MM.1S (cell line): ENCODE measurements around the gene CCDC30.

Experiments used
- DNase-seq: peaks from one replicate; pipeline ENCODE4 v3.0.0-alpha.2; 2015
- H2AFZ ChIP-seq: fragments of 300-600 bp; sonication (generic); 2 replicates; pipeline ENCODE4 v1.6.0; 2016; ENCODE audit warnings: antibody characterized with exemption, low read length
- H3F3A ChIP-seq: fragments of 300-600 bp; sonication (generic); 2 replicates; pipeline ENCODE4 v1.6.1; 2016; ENCODE audit warnings: mild to moderate bottlenecking, antibody characterized with exemption, low read length, moderate library complexity, mixed read lengths; ENCODE audit not compliant: insufficient read depth
- H3K27ac ChIP-seq: fragments of 300-600 bp; sonication (generic); 2 replicates; pipeline ENCODE4 v1.5.1; 2016; ENCODE audit warnings: mild to moderate bottlenecking, low read length
- H3K27me3 ChIP-seq: fragments of 300-600 bp; sonication (generic); replicated peaks from 2 replicates; pipeline ENCODE4 v1.6.0; 2016; ENCODE audit warnings: low read length; ENCODE audit not compliant: insufficient read depth
- H3K36me3 ChIP-seq: fragments of 300-600 bp; sonication (generic); replicated peaks from 2 replicates; pipeline ENCODE4 v1.6.1; 2016; ENCODE audit warnings: mild to moderate bottlenecking, low read length, mixed read lengths; ENCODE audit not compliant: insufficient read depth
- H3K4me1 ChIP-seq: fragments of 300-600 bp; sonication (generic); 2 replicates; pipeline ENCODE4 v1.6.1; 2016; ENCODE audit warnings: low read length, mixed read lengths
- H3K4me2 ChIP-seq: fragments of 300-600 bp; sonication (generic); 2 replicates; pipeline ENCODE4 v1.6.0; 2016; ENCODE audit warnings: low read depth, low read length
- H3K4me3 ChIP-seq: fragments of 300-600 bp; sonication (generic); 2 replicates; pipeline ENCODE4 v1.5.1; 2016; ENCODE audit warnings: low read length, mixed read lengths
- H3K79me2 ChIP-seq: fragments of 300-600 bp; sonication (generic); 2 replicates; pipeline ENCODE4 v1.6.1; 2016; ENCODE audit warnings: mixed run types, low read length, mixed read lengths
- H3K9ac ChIP-seq: fragments of 300-600 bp; sonication (generic); 2 replicates; pipeline ENCODE4 v1.6.1; 2016; ENCODE audit warnings: low read length, mixed read lengths
- H3K9me2 ChIP-seq: fragments of 300-600 bp; sonication (generic); replicated peaks from 2 replicates; pipeline ENCODE4 v1.6.1; 2016; ENCODE audit warnings: mild to moderate bottlenecking, low read length, mixed read lengths; ENCODE audit not compliant: insufficient read depth
- H3K9me3 ChIP-seq: fragments of 300-600 bp; sonication (generic); replicated peaks from 2 replicates; pipeline ENCODE4 v1.6.1; 2016; ENCODE audit warnings: mild to moderate bottlenecking, low read length, mixed read lengths; ENCODE audit not compliant: insufficient read depth
- H4K20me1 ChIP-seq: fragments of 300-600 bp; sonication (generic); 2 replicates; pipeline ENCODE4 v1.6.1; 2016; ENCODE audit warnings: mild to moderate bottlenecking, low read length, moderate library complexity, mixed read lengths; ENCODE audit not compliant: insufficient read depth
- EZH2 ChIP-seq: fragments of 300-600 bp; sonication (generic); optimal IDR thresholded peaks from 2 replicates; pipeline ENCODE3; 2017; ENCODE audit warnings: low read depth, mild to moderate bottlenecking, antibody characterized with exemption, low read length, mixed read lengths
- EZH2phosphoT487 ChIP-seq: fragments of 300-600 bp; sonication (generic); IDR thresholded peaks from 2 replicates; pipeline ENCODE4 v1.6.1; 2018; ENCODE audit warnings: antibody characterized with exemption, low read length
- TF ChIP-seq, protein P1 (sequence below): fragments of 300-600 bp; sonication (generic); IDR thresholded peaks from 2 replicates; pipeline ENCODE4 v1.5.1; 2016; ENCODE audit warnings: antibody characterized with exemption, low read length, mixed read lengths

The CCDC30 gene

DNA sequence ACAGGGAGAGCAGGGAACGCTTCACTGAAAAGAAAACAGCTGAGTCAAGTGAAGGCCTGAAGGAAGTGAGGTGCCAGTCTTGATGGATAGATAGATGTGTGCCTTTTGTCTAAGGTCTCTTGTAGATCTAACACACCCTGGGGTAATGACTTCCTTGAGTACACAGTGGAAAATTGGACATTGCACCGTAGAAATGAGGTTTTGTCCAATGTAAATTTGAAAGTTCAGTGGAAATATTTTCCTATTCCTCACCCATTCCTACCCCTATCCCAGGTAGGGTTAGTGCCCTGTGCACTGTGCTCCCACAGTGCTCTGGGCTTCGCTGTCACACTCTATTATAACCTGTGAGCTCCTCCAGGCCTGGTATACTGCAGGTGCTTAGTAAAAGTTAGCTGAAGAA lies 31.6 kb upstream of the CCDC30 start:
- DNase-seq, result no peak
- Histone ChIP-seq H3K27ac (no peak overlapping the region), H4K20me1 (no peaks in the 10 kb centered on the region), H3F3A (no peaks in the 10 kb centered on the region), H3K4me1 (no peaks in the 10 kb centered on the region), H3K79me2 (no peaks in the 10 kb centered on the region), H3K4me2 (no peak overlapping the region), H3K27me3 (no peaks in the 10 kb centered on the region), H2AFZ (no peak overlapping the region), H3K4me3 (no peak overlapping the region), H3K9me2 (no peaks in the 10 kb centered on the region), H3K9ac (no peak overlapping the region), H3K36me3 (no peaks in the 10 kb centered on the region), H3K9me3 (no peaks in the 10 kb centered on the region)
- TF ChIP-seq EZH2phosphoT487 (no peak), EZH2 (no peak)
- TF ChIP-seq, protein P1, sequence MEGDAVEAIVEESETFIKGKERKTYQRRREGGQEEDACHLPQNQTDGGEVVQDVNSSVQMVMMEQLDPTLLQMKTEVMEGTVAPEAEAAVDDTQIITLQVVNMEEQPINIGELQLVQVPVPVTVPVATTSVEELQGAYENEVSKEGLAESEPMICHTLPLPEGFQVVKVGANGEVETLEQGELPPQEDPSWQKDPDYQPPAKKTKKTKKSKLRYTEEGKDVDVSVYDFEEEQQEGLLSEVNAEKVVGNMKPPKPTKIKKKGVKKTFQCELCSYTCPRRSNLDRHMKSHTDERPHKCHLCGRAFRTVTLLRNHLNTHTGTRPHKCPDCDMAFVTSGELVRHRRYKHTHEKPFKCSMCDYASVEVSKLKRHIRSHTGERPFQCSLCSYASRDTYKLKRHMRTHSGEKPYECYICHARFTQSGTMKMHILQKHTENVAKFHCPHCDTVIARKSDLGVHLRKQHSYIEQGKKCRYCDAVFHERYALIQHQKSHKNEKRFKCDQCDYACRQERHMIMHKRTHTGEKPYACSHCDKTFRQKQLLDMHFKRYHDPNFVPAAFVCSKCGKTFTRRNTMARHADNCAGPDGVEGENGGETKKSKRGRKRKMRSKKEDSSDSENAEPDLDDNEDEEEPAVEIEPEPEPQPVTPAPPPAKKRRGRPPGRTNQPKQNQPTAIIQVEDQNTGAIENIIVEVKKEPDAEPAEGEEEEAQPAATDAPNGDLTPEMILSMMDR, result no peak

DNA sequence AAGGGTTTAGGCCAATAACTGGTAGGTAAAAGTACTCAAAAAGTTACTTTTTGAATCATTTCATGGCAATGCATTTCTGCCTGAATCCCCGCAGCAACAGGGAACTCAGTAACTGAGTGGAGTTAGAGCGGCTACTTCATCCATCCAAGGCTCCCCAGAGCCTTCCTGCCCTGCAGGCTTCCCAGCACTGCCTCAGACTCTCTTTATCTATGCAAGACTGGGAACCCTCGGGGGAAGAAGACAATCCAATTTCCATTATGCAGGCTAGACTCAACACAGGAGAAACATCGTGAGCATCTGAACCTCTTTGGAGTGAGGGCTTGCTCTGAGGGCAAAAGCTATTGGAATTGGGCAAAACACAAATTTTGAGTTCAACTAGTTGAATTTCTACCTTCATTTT lies 30.4 kb upstream of the CCDC30 start:
- Histone ChIP-seq H3K4me2 (no peak overlapping the region), H3K9me2 (no peaks in the 10 kb centered on the region), H4K20me1 (no peaks in the 10 kb centered on the region), H3K4me3 (no peak overlapping the region), H2AFZ (no peak overlapping the region), H3K27me3 (no peaks in the 10 kb centered on the region), H3K4me1 (no peaks in the 10 kb centered on the region), H3K9ac (no peak overlapping the region), H3F3A (no peaks in the 10 kb centered on the region), H3K79me2 (no peaks in the 10 kb centered on the region), H3K27ac (no peak overlapping the region), H3K36me3 (no peaks in the 10 kb centered on the region), H3K9me3 (no peaks in the 10 kb centered on the region)
- no peak for DNase-seq
- TF ChIP-seq EZH2phosphoT487 (no peak), EZH2 (no peak)
- TF ChIP-seq, protein P1, result no peak

DNA sequence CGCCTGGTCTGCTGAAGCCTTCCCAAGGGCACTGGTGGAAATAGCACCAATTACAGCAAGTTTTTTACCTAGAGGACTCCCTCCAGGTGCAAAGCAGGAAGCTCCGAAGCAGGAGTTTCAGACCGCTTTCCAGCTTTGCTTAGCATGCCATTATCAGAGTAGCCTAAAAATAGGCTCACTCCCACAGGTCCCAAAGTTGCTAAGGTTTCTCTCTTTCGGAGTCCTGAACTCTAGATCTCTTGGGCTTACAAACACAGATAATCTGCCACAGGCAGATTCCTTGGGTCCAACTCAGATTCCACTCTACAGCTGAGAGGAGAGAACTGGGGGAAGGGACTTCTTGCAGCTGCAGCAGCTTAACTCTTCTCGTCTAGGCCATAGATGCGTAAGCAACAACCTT lies 29.7 kb upstream of the CCDC30 start:
- H3K4me2 ChIP-seq, result no peak overlapping the region
- TF ChIP-seq, protein P1, result no peak
- no peak for TF ChIP-seq EZH2phosphoT487
- TF ChIP-seq EZH2, result no peak

More for the DNA sequence above, 29.7 kb upstream of the CCDC30 start:
- Histone ChIP-seq H3K27me3 (no peaks in the 10 kb centered on the region), H3K9ac (no peak overlapping the region), H3K79me2 (no peaks in the 10 kb centered on the region), H3K9me3 (no peaks in the 10 kb centered on the region), H4K20me1 (no peaks in the 10 kb centered on the region), H2AFZ (no peak overlapping the region), H3K4me1 (no peaks in the 10 kb centered on the region), H3F3A (no peaks in the 10 kb centered on the region), H3K36me3 (no peaks in the 10 kb centered on the region), H3K4me3 (no peak overlapping the region), H3K9me2 (no peaks in the 10 kb centered on the region), H3K27ac (no peak overlapping the region)
- DNase-seq, result no peak
